HG02759 (cell line): ENCODE measurements around the gene ZNF12.
"Not testable (repeated sequence)": the region's sequence is repeated elsewhere in the genome, so short reads cannot be mapped to it uniquely, and the experiment has no call there.

Experiments
- ATAC-seq: cut with Tn5 transposase; IDR thresholded peaks from one replicate; pipeline ENCODE4 v1.9.1; 2021; ENCODE audit warnings: mild to moderate bottlenecking, moderate library complexity; ENCODE audit not compliant: unreplicated experiment

ZNF12 gene

GRCh38 chr7:6706666-6707407 is at the start of gene ZNF12:
ZNF12 (minus strand) TSS chr7:6706947; CDS start chr7:6705173, 1,774 bp downstream.
- ATAC-seq: peak; percentile 89

GRCh38 chr7:6753964-6754363 is 47.2 kb upstream of the ZNF12 start, which contains the start of gene RSPH10B2:
RSPH10B2 (plus strand) TSS chr7:6754103; CDS start chr7:6757678, 3,575 bp downstream.
- ATAC-seq: not testable (repeated sequence)

- ATAC-seq: not testable (repeated sequence)
These were observed 43.4 kb upstream of the ZNF12 start for GRCh38 chr7:6750173-6750572.

GRCh38 chr7:6749335-6749734 is 42.6 kb upstream of the ZNF12 start:
- ATAC-seq: not testable (repeated sequence)

GRCh38 chr7:6744410-6745100 is 37.8 kb upstream of the ZNF12 start:
- ATAC-seq: not testable (repeated sequence)

- ATAC-seq: not testable (repeated sequence)
These were observed 31.7 kb upstream of the ZNF12 start for GRCh38 chr7:6738415-6738814.

GRCh38 chr7:6730343-6730633 is 23.5 kb upstream of the ZNF12 start:
- no peak for ATAC-seq

- peak; percentile 94 for ATAC-seq
These were observed 23.0 kb upstream of the ZNF12 start for GRCh38 chr7:6729492-6730342.

- not testable (repeated sequence) for ATAC-seq
These were observed 22.2 kb upstream of the ZNF12 start for GRCh38 chr7:6728893-6729491.

- no peak for ATAC-seq
These were observed 20.9 kb upstream of the ZNF12 start for GRCh38 chr7:6727663-6728062.

GRCh38 chr7:6726341-6726740 is 19.6 kb upstream of the ZNF12 start:
- not testable (repeated sequence) for ATAC-seq

GRCh38 chr7:6725003-6725402 is 18.3 kb upstream of the ZNF12 start:
- peak; percentile 48 for ATAC-seq

- not testable (repeated sequence) for ATAC-seq
These were observed 17.6 kb upstream of the ZNF12 start for GRCh38 chr7:6724351-6724750.

GRCh38 chr7:6718124-6718523 is 11.4 kb upstream of the ZNF12 start:
- no peak for ATAC-seq

- not testable (repeated sequence) for ATAC-seq
These were observed 9.2 kb upstream of the ZNF12 start for GRCh38 chr7:6715898-6716297.

GRCh38 chr7:6714360-6714759 is 7.6 kb upstream of the ZNF12 start:
- no peak for ATAC-seq

- no peak for ATAC-seq
These were observed 3.1 kb upstream of the ZNF12 start for GRCh38 chr7:6709808-6710207.

GRCh38 chr7:6708304-6708703 is 1.6 kb upstream of the ZNF12 start:
- no peak for ATAC-seq

GRCh38 chr7:6705959-6706665 is 635 bp downstream of the ZNF12 start:
- peak; percentile 16 for ATAC-seq

GRCh38 chr7:6701860-6702259 is 4.9 kb downstream of the ZNF12 start:
- no peak for ATAC-seq
